ENCODE measurements around the gene UAP1L1.

The UAP1L1 gene

DNA sequence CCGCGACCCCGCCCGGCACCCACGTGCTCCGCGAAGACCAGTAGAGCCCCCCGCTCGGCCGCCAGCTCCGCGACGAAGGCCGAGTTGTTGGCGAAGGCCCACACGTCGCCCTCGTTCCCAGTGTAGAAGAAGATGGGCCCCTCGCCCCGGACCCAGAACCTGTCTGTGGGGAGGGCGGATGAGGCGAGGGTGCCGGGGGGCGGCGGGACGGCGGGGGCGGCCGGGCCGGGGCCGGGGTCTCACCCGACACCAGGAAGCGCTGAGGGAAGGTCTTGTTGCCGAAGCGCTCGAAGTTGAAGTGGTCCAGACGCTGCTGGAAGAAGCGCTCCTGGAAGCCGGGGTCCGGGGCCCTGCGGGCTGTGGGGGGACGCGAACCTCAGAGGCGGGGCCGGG is 36.9 kb downstream of the UAP1L1 start:
- DNase-seq (ENCODE audit: low read depth in 1 of 2, low spot score in 1 of 2), result no peak
- H3K27me3 ChIP-seq (ENCODE audit: insufficient read depth, poor library complexity, severe bottlenecking), result no peaks in the 10 kb centered on the region
- TF ChIP-seq SPI1 (IDR thresholded peaks at IDR 0.05; ENCODE audit: borderline replicate concordance, low read depth) (no peak), POLR2AphosphoS5 (IDR thresholded peaks at IDR 0.05; ENCODE audit: low read depth) (no peak), GABPA (IDR thresholded peaks at IDR 0.05; ENCODE audit: low read depth) (no peak), REST (IDR thresholded peaks at IDR 0.05; ENCODE audit: insufficient replicate concordance, low read depth) (no peak), CTCF (IDR thresholded peaks at IDR 0.05; ENCODE audit: insufficient read depth, low read length) (no peak)
- peak overlapping the region; percentile 58 for H3K27ac ChIP-seq (replicated peaks)
- peak overlapping the region; percentile 55 for H3K4me3 ChIP-seq (replicated peaks; ENCODE audit: insufficient read depth, low read length)

GRCh38 chr9:137114613-137115393 is 37.5 kb downstream of the UAP1L1 start, which contains the start of gene DPP7:
TSS of gene DPP7 (minus strand) at chr9:137114733. CDS start at chr9:137114713, 20 bp downstream.
- no peaks in the 10 kb centered on the region for H3K27me3 ChIP-seq (ENCODE audit: insufficient read depth, poor library complexity, severe bottlenecking)
- TF ChIP-seq POLR2AphosphoS5 (IDR thresholded peaks at IDR 0.05; ENCODE audit: low read depth) (peak; percentile 48; the same call in 1 of the 2 replicates), SPI1 (IDR thresholded peaks at IDR 0.05; ENCODE audit: borderline replicate concordance, low read depth) (no peak), GABPA (IDR thresholded peaks at IDR 0.05; ENCODE audit: low read depth) (no peak), CTCF (IDR thresholded peaks at IDR 0.05; ENCODE audit: insufficient read depth, low read length) (no peak)
- peak; percentile 68 to 82 for DNase-seq (ENCODE audit: low read depth in 1 of 2, low spot score in 1 of 2)
- peak within 1 kb of the TSS; percentile 58 for H3K27ac ChIP-seq (replicated peaks)
- H3K4me3 ChIP-seq (replicated peaks; ENCODE audit: insufficient read depth, low read length), result peak within 1 kb of the TSS; percentile 55

GRCh38 chr9:137115394-137116026 is 38.2 kb downstream of the UAP1L1 start:
- no peaks in the 10 kb centered on the region for H3K27me3 ChIP-seq (ENCODE audit: insufficient read depth, poor library complexity, severe bottlenecking)
- no peak for TF ChIP-seq GABPA (IDR thresholded peaks at IDR 0.05; ENCODE audit: low read depth)
- TF ChIP-seq SPI1 (IDR thresholded peaks at IDR 0.05; ENCODE audit: borderline replicate concordance, low read depth), result no peak
- TF ChIP-seq REST (IDR thresholded peaks at IDR 0.05; ENCODE audit: insufficient replicate concordance, low read depth), result no peak
- no peak for TF ChIP-seq POLR2AphosphoS5 (IDR thresholded peaks at IDR 0.05; ENCODE audit: low read depth)
- no peak for TF ChIP-seq CTCF (IDR thresholded peaks at IDR 0.05; ENCODE audit: insufficient read depth, low read length)
- no peak overlapping the region for H3K4me3 ChIP-seq (replicated peaks; ENCODE audit: insufficient read depth, low read length)
- no peak overlapping the region for H3K27ac ChIP-seq (replicated peaks)
- DNase-seq (ENCODE audit: low read depth in 1 of 2, low spot score in 1 of 2), result no peak

Measured in HL-60 (cell line).